Effector CD8-positive, alpha-beta T cell (primary cell): ENCODE data around the gene ATN1.

ENCODE experiments used
- DNase-seq: peaks from one replicate; lab custom pipeline; 2025; lab: John Stamatoyannopoulos, UW

ATN1 gene

GRCh38 chr12:6944381-6945186, 16.8 kb downstream of the ATN1 start:
- peak; percentile 79 for DNase-seq

- DNase-seq = no peak
Measured at GRCh38 chr12:6945613-6946012, 17.9 kb downstream of the ATN1 start.

GRCh38 chr12:6946033-6946919, 18.5 kb downstream of the ATN1 start:
- DNase-seq = peak; percentile 57

- DNase-seq = no peak
Measured at GRCh38 chr12:6946920-6947374, 19.2 kb downstream of the ATN1 start.

GRCh38 chr12:6947615-6948014, 19.9 kb downstream of the ATN1 start:
- DNase-seq = no peak

GRCh38 chr12:6948873-6949594, 21.3 kb downstream of the ATN1 start:
- no peak for DNase-seq

GRCh38 chr12:6950401-6950801, 22.6 kb downstream of the ATN1 start:
- DNase-seq = peak; percentile 23

GRCh38 chr12:6950811-6951540, 23.2 kb downstream of the ATN1 start, which contains the start of gene PTPN6:
PTPN6 (plus strand) TSS chr12:6951356; CDS start chr12:6951513, 157 bp downstream.
- peak; percentile 32 for DNase-seq

GRCh38 chr12:6951551-6952120, 23.9 kb downstream of the ATN1 start:
- DNase-seq = no peak

- DNase-seq = no peak
Measured at GRCh38 chr12:6952121-6952862, 24.5 kb downstream of the ATN1 start.

- no peak for DNase-seq
Measured at GRCh38 chr12:6952863-6953441, 25.2 kb downstream of the ATN1 start.

GRCh38 chr12:6953442-6954315, 25.9 kb downstream of the ATN1 start:
- DNase-seq = peak; percentile 77

GRCh38 chr12:6954316-6955107, 26.8 kb downstream of the ATN1 start:
- no peak for DNase-seq

- no peak for DNase-seq
Measured at GRCh38 chr12:6955108-6956020, 27.6 kb downstream of the ATN1 start.

- no peak for DNase-seq
Measured at GRCh38 chr12:6956021-6956727, 28.4 kb downstream of the ATN1 start.

GRCh38 chr12:6957151-6957701, 29.5 kb downstream of the ATN1 start:
- DNase-seq = no peak
